GM12878 (cell line): ENCODE results near the gene TRABD2B.

Experiments used
- POLR2A ChIP-seq: IDR thresholded peaks from 2 replicates; pipeline ENCODE4 v1.6.1; 2011; ENCODE audit warnings: low read depth, mild to moderate bottlenecking, low read length
- TF ChIP-seq, protein P1 (sequence below), 3 experiments: IDR thresholded peaks in 2 of 3; conservative IDR thresholded peaks in 1 of 3; 2 replicates each; pipeline ENCODE4 v1.5.1; 2011; ENCODE audit warnings: low read depth in 3 of 3, low read length in 3 of 3, mild to moderate bottlenecking in 3 of 3, control low read depth in 2 of 3, moderate library complexity in 2 of 3, inconsistent platforms in 1 of 3, mixed read lengths in 1 of 3; ENCODE audit not compliant: control insufficient read depth in 2 of 3, insufficient read depth in 1 of 3; ENCODE audit errors: extremely low read depth in 1 of 3

GRCh38 chr1:47711184-47711847, 285.9 kb downstream of the TRABD2B start:
- TF ChIP-seq, protein P1, sequence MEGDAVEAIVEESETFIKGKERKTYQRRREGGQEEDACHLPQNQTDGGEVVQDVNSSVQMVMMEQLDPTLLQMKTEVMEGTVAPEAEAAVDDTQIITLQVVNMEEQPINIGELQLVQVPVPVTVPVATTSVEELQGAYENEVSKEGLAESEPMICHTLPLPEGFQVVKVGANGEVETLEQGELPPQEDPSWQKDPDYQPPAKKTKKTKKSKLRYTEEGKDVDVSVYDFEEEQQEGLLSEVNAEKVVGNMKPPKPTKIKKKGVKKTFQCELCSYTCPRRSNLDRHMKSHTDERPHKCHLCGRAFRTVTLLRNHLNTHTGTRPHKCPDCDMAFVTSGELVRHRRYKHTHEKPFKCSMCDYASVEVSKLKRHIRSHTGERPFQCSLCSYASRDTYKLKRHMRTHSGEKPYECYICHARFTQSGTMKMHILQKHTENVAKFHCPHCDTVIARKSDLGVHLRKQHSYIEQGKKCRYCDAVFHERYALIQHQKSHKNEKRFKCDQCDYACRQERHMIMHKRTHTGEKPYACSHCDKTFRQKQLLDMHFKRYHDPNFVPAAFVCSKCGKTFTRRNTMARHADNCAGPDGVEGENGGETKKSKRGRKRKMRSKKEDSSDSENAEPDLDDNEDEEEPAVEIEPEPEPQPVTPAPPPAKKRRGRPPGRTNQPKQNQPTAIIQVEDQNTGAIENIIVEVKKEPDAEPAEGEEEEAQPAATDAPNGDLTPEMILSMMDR (IDR thresholded peaks at IDR 0.05 in 2 of 3, conservative IDR thresholded peaks at IDR 0.05 in 1 of 3; ENCODE audit: control insufficient read depth in 2 of 3, extremely low read depth in 1 of 3, insufficient read depth in 1 of 3, low read depth in 3 of 3, low read length in 3 of 3) = no peak
- no peak for TF ChIP-seq POLR2A
